A673 (cell line): Measurements from ENCODE around the gene TRIP12.
A peak's percentile ranks its signal among the peaks of the same experiment; 100 is the strongest.

Experiments
- EZH2 ChIP-seq: fragments of 200-600 bp; sonication (generic); IDR thresholded peaks from 2 replicates; pipeline ENCODE4 v1.6.1; 2017; ENCODE audit warnings: borderline replicate concordance, low read depth, mild to moderate bottlenecking, mixed read lengths, antibody characterized with exemption, low read length; ENCODE audit not compliant: poor library complexity, severe bottlenecking
- TF ChIP-seq, protein P1 (sequence below): fragments of 300-800, 200-600 bp; sonication (generic); conservative IDR thresholded peaks from 2 replicates; pipeline ENCODE4 v1.5.1; 2017; ENCODE audit warnings: low read depth, mild to moderate bottlenecking, antibody characterized with exemption, low read length, moderate library complexity, mixed read lengths

DNA sequence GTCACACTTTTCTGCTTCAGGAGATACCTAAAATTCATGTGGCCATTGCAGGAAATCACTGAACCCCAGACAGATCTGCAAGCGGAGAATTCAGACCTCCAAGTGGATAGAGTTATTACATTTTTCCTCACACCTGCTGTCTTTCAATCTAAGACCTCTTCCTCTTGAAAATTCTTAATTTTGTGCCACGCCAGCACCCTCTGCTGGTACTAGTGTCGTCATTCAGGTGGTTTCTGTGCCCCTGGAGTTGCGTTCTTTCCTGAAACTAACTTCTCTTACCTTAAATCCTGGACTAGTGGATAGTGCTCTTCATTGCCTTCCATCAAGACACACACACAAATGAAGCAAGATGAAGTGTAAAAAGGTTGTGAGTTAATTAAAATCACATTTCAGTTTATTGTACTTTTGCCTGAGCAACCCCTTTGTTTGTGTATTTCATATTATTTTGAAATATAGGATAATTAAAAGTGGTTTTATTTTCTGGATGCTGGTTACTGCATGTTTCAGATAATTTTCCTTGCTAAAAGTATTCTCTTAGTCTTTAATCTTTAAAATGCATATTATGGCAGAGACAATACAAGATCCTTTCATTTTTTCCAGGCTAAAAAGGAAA lies 205.8 kb downstream of the TRIP12 start:
- TF ChIP-seq, protein P1, sequence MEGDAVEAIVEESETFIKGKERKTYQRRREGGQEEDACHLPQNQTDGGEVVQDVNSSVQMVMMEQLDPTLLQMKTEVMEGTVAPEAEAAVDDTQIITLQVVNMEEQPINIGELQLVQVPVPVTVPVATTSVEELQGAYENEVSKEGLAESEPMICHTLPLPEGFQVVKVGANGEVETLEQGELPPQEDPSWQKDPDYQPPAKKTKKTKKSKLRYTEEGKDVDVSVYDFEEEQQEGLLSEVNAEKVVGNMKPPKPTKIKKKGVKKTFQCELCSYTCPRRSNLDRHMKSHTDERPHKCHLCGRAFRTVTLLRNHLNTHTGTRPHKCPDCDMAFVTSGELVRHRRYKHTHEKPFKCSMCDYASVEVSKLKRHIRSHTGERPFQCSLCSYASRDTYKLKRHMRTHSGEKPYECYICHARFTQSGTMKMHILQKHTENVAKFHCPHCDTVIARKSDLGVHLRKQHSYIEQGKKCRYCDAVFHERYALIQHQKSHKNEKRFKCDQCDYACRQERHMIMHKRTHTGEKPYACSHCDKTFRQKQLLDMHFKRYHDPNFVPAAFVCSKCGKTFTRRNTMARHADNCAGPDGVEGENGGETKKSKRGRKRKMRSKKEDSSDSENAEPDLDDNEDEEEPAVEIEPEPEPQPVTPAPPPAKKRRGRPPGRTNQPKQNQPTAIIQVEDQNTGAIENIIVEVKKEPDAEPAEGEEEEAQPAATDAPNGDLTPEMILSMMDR, result peak; percentile 78
- no peak for TF ChIP-seq EZH2
